ENCODE measurements around the gene CIDEB.

Gene CIDEB

DNA sequence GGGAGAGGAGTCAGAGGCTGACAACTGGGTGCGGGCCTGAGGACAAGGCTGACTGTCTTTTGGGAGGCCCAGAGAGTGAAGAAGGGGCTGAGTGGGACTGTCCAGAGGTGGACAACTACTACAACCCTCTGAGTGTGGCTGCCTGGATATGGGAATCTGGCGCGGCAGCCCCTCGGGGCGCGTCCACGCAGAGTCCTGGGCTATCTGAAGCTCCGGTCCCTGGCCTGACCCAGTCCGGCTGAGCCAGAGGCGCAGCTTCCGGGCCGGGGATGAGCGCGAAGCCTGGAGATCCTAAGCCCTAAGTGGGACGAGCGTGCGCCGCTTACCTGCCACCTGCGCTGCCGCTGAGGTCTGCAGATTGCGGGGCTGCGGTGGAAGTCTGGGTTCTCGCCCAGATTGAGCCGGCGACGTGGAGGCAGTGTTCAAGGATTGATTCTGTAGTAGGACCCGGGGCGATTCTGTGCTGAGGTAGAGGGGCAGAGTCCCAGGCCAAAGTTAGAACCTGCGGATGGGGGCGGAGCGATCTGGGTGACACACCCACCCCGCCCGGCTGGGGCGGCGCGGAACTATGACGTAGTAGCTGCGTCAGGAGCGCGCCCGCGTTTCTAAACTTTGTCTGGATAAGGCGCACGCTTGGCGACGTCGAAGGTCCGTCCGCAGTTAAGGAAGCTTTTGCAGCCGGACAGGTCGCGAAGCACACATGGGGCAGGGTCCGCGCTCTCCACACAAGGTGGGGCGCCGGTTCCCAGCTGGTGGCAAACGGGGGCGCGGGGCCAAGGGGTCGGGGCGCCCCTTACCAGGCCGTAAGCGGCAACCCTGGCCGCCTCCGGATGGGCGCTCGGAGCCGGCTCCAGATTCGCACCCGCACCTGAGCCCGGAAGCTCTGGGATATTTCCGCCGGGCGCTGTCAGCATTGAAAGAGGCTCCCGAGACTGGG lies 8.3 kb downstream of the CIDEB start, which contains the start of the genes DHRS1 and NOP9:
DHRS1 (minus strand) TSS at position 526 of the 937 bp plus-strand sequence. CDS start 674 bp downstream, outside the sequence.
NOP9 (plus strand) TSS at position 596 of the 937 bp plus-strand sequence; CDS start at position 701, 105 bp downstream.
- H3K4me3 ChIP-seq (ENCODE audit: control insufficient read depth, low read depth, low read length) = peak within 1 kb of the TSS; percentile 70
- TF ChIP-seq, protein P1, sequence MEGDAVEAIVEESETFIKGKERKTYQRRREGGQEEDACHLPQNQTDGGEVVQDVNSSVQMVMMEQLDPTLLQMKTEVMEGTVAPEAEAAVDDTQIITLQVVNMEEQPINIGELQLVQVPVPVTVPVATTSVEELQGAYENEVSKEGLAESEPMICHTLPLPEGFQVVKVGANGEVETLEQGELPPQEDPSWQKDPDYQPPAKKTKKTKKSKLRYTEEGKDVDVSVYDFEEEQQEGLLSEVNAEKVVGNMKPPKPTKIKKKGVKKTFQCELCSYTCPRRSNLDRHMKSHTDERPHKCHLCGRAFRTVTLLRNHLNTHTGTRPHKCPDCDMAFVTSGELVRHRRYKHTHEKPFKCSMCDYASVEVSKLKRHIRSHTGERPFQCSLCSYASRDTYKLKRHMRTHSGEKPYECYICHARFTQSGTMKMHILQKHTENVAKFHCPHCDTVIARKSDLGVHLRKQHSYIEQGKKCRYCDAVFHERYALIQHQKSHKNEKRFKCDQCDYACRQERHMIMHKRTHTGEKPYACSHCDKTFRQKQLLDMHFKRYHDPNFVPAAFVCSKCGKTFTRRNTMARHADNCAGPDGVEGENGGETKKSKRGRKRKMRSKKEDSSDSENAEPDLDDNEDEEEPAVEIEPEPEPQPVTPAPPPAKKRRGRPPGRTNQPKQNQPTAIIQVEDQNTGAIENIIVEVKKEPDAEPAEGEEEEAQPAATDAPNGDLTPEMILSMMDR (IDR thresholded peaks at IDR 0.05; ENCODE audit: control insufficient read depth, insufficient read depth, low read depth, low read length, missing control alignments) = no peak
- peak; percentile 18 for DNase-seq (ENCODE audit: low read depth)

DNA sequence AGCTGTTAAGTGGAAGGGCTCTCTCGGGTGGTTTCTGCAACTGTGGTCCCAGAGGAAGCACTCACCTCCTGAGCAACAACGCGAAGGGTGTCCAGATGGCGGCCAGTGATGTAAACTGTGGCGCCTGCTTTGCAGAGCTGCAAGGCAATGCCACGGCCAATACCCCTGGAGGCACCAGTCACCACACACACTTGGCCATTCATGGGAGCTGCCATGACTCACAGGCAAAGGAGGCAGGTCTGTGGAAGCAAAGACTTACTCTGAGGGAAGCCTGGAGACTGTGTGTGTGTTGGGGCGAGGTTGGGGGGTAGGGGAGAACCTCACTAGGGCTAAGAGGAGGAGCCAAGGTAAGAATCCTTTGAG lies 8.9 kb downstream of the CIDEB start:
- DNase-seq (ENCODE audit: low read depth) = peak; percentile 13
- TF ChIP-seq, protein P1 (IDR thresholded peaks at IDR 0.05; ENCODE audit: control insufficient read depth, insufficient read depth, low read depth, low read length, missing control alignments) = peak; percentile 5

DNA sequence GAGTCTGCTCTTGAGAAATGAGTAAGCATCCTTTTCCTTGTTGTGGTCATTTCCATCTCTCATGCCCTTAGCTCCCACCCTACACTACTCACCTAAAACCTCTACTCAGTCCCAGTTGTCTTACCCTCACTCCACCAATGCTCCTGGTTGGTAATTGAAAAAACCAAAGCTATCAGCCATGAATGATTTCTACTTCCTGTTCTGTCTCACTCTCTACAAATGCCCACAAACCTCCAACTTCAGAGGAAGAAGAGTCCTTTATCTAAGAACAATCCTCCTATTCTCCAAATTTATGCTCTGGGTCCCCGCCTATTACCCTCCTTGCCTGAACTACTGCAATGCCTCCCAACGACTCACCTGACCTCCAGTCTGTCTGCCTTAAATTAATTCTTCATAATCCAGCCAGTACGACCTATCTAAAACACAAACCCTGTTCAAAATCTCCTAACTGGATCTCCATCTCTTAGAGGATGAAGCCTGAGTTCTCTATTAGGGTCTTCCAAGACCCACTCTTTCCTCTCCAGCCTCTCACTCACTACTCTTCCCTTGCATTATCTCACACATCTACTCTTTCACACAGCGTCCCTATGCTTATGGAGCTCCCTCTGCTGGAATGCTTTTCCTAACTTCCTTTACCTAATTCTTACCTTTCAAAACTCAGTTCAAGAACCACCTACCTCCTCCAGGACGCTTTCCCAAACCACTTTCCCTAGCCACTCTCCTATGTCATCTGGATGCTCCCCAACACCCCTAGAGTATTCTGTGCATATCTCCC lies 10.4 kb downstream of the CIDEB start:
- H3K4me3 ChIP-seq (ENCODE audit: control insufficient read depth, low read depth, low read length) = no peak overlapping the region
- TF ChIP-seq, protein P1 (IDR thresholded peaks at IDR 0.05; ENCODE audit: control insufficient read depth, insufficient read depth, low read depth, low read length, missing control alignments) = peak; percentile 44
- DNase-seq (ENCODE audit: low read depth) = no peak

More for the DNA sequence above, 8.9 kb downstream of the CIDEB start:
- peak overlapping the region; percentile 70 for H3K4me3 ChIP-seq (ENCODE audit: control insufficient read depth, low read depth, low read length)

DNA sequence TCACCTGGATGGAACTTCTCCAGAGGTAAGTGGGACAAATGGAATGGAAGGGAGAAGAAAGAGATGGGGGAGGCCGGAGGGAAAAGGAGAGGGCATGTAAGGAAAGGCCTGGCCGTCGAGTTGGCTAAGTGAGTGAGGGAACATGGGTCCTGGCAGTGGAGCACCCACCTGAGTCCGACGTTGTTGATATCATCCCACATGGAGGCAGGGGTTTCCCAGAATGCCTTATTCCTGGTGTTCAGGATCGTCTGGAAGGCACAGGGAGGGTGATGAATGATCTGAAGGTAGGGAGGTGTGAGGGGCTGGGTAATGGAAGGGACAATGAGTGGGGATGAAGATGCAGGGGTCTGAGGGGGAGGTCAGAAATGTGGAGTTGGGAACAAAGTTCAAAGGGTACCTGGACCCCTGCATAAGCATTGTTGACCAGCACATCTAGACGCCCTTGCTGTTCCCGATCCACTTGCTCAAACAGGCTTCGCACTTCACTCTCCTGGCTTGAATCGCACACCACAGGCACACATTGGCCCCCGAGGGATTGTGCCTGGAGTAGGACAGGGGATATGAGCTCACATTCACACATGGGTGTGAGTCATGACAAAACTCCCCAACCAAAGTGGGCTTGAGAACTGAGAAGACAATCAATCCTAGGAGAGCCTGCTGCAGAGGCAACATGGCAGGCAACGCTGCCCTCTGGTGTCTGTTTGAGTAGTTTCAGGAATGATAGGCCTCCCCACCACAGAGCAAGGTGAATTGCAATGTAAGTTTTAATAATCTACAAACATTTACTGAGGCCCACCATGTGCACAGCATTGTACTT lies 11.2 kb downstream of the CIDEB start:
- TF ChIP-seq, protein P1 (IDR thresholded peaks at IDR 0.05; ENCODE audit: control insufficient read depth, insufficient read depth, low read depth, low read length, missing control alignments) = peak; percentile 83
- peak; percentile 67 for DNase-seq (ENCODE audit: low read depth)

DNA sequence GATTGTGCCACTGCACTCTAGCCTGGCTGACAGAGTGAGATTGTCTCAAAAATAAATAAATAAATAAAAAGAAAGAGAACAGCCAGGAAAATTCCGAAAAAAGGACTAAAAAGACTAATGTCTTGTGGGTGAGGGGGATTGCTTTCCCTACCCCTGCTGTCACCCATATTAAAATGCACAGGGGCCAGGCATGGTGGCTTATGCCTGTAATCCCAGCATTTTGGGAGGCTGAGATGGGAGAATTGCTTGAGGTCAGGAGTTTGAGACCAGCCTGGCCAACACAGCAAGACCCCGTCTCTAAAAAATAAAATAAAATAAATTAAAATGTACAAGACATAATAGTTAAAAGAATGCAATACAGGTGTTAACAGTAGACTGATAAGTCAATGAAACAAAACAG lies 14.3 kb downstream of the CIDEB start:
- no peak for DNase-seq (ENCODE audit: low read depth)
- TF ChIP-seq, protein P1 (IDR thresholded peaks at IDR 0.05; ENCODE audit: control insufficient read depth, insufficient read depth, low read depth, low read length, missing control alignments) = no peak
- no peak overlapping the region for H3K4me3 ChIP-seq (ENCODE audit: control insufficient read depth, low read depth, low read length)

More for the DNA sequence above, 11.2 kb downstream of the CIDEB start:
- no peak overlapping the region for H3K4me3 ChIP-seq (ENCODE audit: control insufficient read depth, low read depth, low read length)
